Cardiac muscle cell (in vitro differentiated cells and primary cell): ENCODE data around the gene DGKI. TPM values are rescaled to one million over a fixed set of nuclear protein-coding genes. Genes with fewer than 3 reads are reported as not detected.

Source experiments
- DNase-seq, 2 donors: peaks; one replicate each; pipeline versions ENCODE4 v3.0.0 to v3.0.0-alpha.2; 2010 to 2017; ENCODE audit warnings: low read depth in 1 of 2, low spot score in 1 of 2
- H3K27ac ChIP-seq: fragments of 200-600 bp; sonication (generic); 2 replicates; pipeline ENCODE4 v1.5.1; 2016
- H3K27me3 ChIP-seq: fragments of 200-600 bp; sonication (generic); 2 replicates; pipeline ENCODE4 v1.6.0; 2016; ENCODE audit warnings: control low read depth
- H3K36me3 ChIP-seq: fragments of 200-600 bp; sonication (generic); 2 replicates; pipeline ENCODE4 v1.5.1; 2016; ENCODE audit warnings: control low read depth
- H3K4me1 ChIP-seq: fragments of 200-600 bp; sonication (generic); 2 replicates; pipeline ENCODE4 v1.8.1; 2017; ENCODE audit warnings: low read depth, mild to moderate bottlenecking, mixed run types
- H3K4me3 ChIP-seq: fragments of 200-600 bp; sonication (generic); 2 replicates; pipeline ENCODE4 v1.5.1; 2016; ENCODE audit warnings: mild to moderate bottlenecking
- H3K9me3 ChIP-seq: fragments of 200-600 bp; sonication (generic); 2 replicates; pipeline ENCODE4 v1.5.1; 2017; ENCODE audit warnings: low read depth, mild to moderate bottlenecking, control low read depth
- polyA plus RNA-seq: library from polyadenylated mRNA; unstranded; fragments of >200 nt; fragmentation: Nextera tagmentation; extraction: Ambion mirVana; gene quantifications from 2 replicates; pipeline ENCODE4 v1.2.1, GENCODE V29; 2016
- total RNA-seq: library from RNA; depleted of rRNA; stranded (reverse); fragments of >200 nt; gene quantifications from 2 replicates; pipeline ENCODE4 v1.2.3, GENCODE V29; 2016
- TF ChIP-seq, protein P1 (sequence below): IDR thresholded peaks from 2 replicates; pipeline ENCODE4 v1.5.1; 2012; ENCODE audit warnings: low read depth, mild to moderate bottlenecking, low read length

The DGKI gene
- total and polyA plus RNA-seq, 2 experiments from 2014 or later: 35.0 to 52.7 TPM

DNA sequence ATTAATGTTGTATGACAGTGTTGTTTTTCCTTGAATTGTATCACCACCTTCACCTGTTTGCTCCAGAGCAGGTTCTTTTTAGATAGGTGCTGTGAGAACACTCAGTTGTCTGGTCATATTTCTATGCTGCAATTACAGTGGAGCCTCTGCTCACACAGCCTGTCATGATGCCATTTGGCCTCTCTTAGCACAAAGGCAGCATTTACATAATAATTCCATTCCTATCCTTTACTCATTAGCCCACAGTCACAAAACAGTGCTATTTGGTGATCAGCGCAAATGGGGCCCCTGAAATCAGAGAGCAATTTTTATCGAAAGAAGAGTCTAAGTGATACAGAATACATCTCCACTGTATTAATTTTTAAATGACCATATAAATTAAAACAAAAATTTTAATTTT, 13.8 kb upstream of the DGKI start:
- H3K9me3 ChIP-seq: no peaks in the 10 kb centered on the region
- TF ChIP-seq, protein P1, sequence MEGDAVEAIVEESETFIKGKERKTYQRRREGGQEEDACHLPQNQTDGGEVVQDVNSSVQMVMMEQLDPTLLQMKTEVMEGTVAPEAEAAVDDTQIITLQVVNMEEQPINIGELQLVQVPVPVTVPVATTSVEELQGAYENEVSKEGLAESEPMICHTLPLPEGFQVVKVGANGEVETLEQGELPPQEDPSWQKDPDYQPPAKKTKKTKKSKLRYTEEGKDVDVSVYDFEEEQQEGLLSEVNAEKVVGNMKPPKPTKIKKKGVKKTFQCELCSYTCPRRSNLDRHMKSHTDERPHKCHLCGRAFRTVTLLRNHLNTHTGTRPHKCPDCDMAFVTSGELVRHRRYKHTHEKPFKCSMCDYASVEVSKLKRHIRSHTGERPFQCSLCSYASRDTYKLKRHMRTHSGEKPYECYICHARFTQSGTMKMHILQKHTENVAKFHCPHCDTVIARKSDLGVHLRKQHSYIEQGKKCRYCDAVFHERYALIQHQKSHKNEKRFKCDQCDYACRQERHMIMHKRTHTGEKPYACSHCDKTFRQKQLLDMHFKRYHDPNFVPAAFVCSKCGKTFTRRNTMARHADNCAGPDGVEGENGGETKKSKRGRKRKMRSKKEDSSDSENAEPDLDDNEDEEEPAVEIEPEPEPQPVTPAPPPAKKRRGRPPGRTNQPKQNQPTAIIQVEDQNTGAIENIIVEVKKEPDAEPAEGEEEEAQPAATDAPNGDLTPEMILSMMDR: no peak
- no peak for DNase-seq
- H3K4me1 ChIP-seq: peaks cover 4% of the 10 kb centered on the region
- H3K36me3 ChIP-seq: no peaks in the 10 kb centered on the region
- no peaks in the 10 kb centered on the region for H3K27me3 ChIP-seq
- no peak overlapping the region for H3K27ac ChIP-seq
- no peak overlapping the region for H3K4me3 ChIP-seq

DNA sequence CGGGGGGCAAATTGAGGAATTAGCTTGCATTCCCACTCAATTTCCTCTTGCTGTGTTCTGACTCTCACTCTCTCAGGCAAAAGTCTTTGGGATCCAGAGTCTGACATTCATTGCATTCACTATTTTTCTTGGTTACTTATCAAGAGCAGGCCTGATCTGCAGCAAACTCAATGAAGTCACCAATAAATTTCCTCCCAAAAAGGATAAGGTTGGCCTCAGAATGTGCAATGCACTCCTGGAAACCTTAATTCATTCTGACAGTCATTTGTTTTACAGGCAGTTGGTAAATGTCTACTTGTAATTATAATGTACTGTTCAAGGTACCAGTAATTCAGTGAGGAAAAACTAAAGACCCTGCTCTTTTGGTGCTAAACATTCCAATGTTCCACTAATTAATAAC, 6.3 kb upstream of the DGKI start:
- Histone ChIP-seq H3K4me1 (no peaks in the 10 kb centered on the region), H3K36me3 (no peaks in the 10 kb centered on the region), H3K4me3 (no peak overlapping the region), H3K9me3 (no peaks in the 10 kb centered on the region), H3K27me3 (peaks cover 10% of the 10 kb centered on the region), H3K27ac (no peak overlapping the region)
- no peak for DNase-seq
- TF ChIP-seq, protein P1: no peak

DNA sequence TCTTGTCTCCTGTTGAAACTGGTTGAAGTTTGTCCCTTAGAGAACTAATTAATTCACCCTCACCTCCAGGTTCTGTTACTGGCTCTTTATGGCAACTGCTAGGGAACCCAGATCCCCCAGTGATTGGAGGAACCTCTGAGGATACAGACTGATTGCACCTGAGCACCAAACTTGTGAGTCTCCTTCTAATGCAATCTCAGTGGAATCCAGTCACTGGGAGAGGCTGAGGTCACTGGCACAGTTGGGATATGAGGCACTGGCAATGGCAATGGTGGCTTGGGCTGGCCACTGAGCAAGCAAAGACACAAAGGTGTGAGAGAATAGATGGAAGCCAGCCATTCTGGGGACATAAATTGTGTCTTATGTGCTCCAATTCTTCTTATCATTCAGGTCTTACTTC, 5.3 kb upstream of the DGKI start:
- no peaks in the 10 kb centered on the region for H3K36me3 ChIP-seq
- H3K9me3 ChIP-seq: no peaks in the 10 kb centered on the region
- TF ChIP-seq, protein P1: no peak
- peaks cover 19% of the 10 kb centered on the region for H3K27me3 ChIP-seq
- no peak for DNase-seq
- H3K4me1 ChIP-seq: no peaks in the 10 kb centered on the region
- H3K4me3 ChIP-seq: no peak overlapping the region
- no peak overlapping the region for H3K27ac ChIP-seq

DNA sequence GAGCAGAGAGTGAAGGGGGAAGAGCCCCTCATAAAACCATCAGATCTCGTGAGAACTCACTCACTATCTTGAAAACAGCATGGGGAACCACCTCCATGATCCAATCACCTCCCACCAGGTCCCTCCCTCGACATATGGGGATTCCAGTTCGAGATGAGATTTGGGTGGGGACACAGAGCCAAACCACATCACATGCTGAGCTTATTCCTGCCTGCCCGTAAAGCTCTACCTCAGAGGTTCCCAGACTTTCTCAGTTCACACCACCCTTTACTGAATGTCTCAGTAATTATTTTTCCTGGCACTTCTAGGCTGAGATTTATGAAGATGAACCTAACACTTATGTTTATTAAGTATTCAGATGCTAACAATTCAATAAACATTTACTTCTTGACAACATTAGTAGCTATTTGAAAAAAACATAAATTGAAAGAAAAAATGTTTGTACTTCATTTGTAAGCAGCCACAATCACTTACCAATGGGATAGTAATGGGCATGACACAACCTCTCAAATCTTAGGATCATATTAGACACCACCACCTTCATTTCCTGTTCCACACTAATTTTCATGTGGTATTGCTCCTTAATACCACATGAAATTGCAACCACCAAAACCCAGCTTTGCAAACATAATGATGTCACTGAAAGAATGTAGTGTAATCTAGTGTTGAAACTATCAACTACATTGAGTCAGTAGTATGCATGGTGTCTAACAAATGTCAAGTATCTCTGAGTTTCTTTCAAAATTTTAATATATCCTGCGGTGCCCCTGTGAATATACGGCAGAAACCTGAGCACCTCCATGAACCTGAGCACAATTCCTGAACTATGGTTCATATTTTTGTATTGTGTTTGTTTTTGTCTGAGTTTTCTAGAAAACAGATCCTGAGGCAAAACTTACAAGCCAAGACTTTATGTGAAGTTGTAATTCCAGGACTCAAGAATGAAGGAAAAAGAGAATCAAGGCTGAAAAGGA, 4.5 kb upstream of the DGKI start:
- TF ChIP-seq, protein P1: no peak
- no peak overlapping the region for H3K4me3 ChIP-seq
- H3K36me3 ChIP-seq: no peaks in the 10 kb centered on the region
- no peaks in the 10 kb centered on the region for H3K4me1 ChIP-seq
- peaks cover 24% of the 10 kb centered on the region for H3K27me3 ChIP-seq
- no peaks in the 10 kb centered on the region for H3K9me3 ChIP-seq
- no peak overlapping the region for H3K27ac ChIP-seq
- peak in 1 of 2 donors; percentile 11 for DNase-seq

DNA sequence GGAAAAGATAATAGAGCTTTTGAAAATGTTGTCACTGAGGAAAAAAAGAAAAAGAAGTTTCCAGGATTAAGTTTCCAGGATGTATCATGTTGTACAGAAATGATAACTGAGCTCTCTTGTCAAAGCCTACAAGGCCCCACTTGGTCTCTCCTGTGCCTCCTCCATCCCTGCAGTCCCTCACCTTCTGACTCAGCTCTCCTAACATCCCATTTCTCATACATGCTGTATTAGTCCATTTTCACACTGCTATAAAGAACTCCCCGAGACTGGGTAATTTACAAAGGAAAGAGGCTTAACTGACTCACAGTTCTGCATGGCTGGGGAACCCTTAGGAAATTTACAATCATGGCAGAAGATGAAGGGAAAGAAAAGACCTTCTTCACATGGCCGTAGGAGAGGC, 3.8 kb upstream of the DGKI start:
- Histone ChIP-seq H3K4me3 (no peak overlapping the region), H3K27ac (no peak overlapping the region), H3K36me3 (no peaks in the 10 kb centered on the region), H3K9me3 (no peaks in the 10 kb centered on the region), H3K4me1 (peaks cover 3% of the 10 kb centered on the region), H3K27me3 (peaks cover 27% of the 10 kb centered on the region)
- no peak for DNase-seq
- TF ChIP-seq, protein P1: no peak
